Gastrocnemius medialis (tissue), 4 donors: ENCODE data around the gene HIPK4.
A peak's percentile ranks its signal among the peaks of the same experiment; 100 is the strongest.

Experiments
- CTCF ChIP-seq, 5 experiments: fragments of 450-650 bp in 3 of 5; fragments of 200-600 bp in 2 of 5; sonication (generic) in 2 of 5; IDR thresholded peaks in 4 of 5; conservative IDR thresholded peaks in 1 of 5; 1 replicate in 4 of 5; 2 replicates in 1 of 5; pipeline ENCODE4 v1.5.1; 2016 to 2019; ENCODE audit warnings: antibody characterized with exemption in 5 of 5, mild to moderate bottlenecking in 3 of 5, moderate library complexity in 3 of 5
- POLR2A ChIP-seq, 2 donors: fragments of 450-650 bp; IDR thresholded peaks; one replicate each; pipeline ENCODE4 v1.6.1; 2017; ENCODE audit warnings: antibody characterized with exemption in 2 of 2, mild to moderate bottlenecking in 2 of 2, moderate library complexity in 2 of 2

GRCh38 chr19:40425450-40426287, 35.7 kb upstream of the HIPK4 start, which contains the start of gene SERTAD1:
- TF ChIP-seq CTCF (IDR thresholded peaks at IDR 0.05 in 4 of 5, conservative IDR thresholded peaks at IDR 0.05 in 1 of 5) (peak in 4 of 5 experiments; percentile 66 to 97 (median 90)), POLR2A (IDR thresholded peaks at IDR 0.05) (peak; percentile 100)
